ENCODE results near the gene TUBGCP6. TPM values are rescaled to one million over a fixed set of nuclear protein-coding genes. Genes with fewer than 3 reads are reported as not detected.
A peak's percentile ranks its signal among the peaks of the same experiment; 100 is the strongest.

TUBGCP6 gene
- total and polyA plus RNA-seq, 2 donors from 2014 or later, result 19.2 to 52.0 TPM

DNA sequence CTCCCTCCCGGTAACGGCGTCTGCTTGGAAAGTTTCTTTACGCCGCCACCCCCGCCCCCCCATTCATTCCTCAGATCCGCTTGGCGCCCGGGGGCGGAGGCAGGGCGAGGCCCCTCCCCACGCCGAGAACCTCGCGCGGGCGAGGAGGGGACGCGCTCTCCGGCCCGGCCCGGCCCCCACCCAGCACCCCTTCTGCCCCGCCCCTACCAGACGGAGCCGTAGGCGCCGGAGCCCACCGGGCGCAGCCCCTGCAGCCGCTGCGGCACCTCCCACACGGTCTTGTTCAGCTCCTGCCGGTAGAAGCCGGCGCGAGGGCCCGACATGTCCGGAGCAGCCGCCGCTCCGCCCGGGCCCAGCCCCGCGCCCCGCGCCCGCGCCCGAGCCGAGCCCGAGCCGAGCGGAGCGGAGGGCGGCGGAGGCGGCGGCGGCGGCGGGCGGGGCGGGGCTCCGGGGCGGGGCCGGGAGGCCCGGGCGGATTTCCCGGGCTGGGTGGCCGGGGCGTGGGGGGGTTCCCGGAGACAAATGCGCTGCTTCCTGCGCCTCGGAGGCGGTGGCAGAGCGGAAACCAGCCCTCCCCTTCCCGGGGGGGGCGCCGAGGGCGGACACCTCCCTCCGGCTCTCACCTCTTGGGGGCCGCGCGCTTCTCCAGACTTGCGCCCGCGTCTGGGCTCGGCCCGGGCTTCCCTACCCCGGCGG is 25.3 kb upstream of the TUBGCP6 start, which contains the start of gene MAPK11:
MAPK11 (minus strand) TSS at position 411 of the 696 bp plus-strand sequence; CDS start at position 323, 88 bp downstream.
- no peak for FAIRE-seq
- peak in 4 of 5 donors; percentile 30 to 91 (median 72) for DNase-seq
- Histone ChIP-seq H3K9me3 (ENCODE audit: control insufficient read depth in 2 of 3, insufficient read depth in 1 of 3, low read length in 3 of 3) (no peaks in the 10 kb centered on the region), H3K27me3 (ENCODE audit: control insufficient read depth, insufficient read depth, low read length) (no peaks in the 10 kb centered on the region), H3K4me3 (ENCODE audit: low read length in 3 of 3) (peak within 1 kb of the TSS in 2 of 3 donors; percentile 34 to 56), H3K27ac (ENCODE audit: low read depth in 2 of 2, low read length in 2 of 2) (peak within 1 kb of the TSS; percentile 22 to 53), H3K9ac (ENCODE audit: low read length in 3 of 3) (peak within 1 kb of the TSS in 1 of 3 donors; percentile 3), H3K4me1 (ENCODE audit: control insufficient read depth in 2 of 3, insufficient read depth in 2 of 3, low read depth in 1 of 3, low read length in 3 of 3) (peaks cover 0 to 25% (median 4%) of the 10 kb centered on the region in 3 donors), H3K36me3 (ENCODE audit: control insufficient read depth in 2 of 3, insufficient read depth in 3 of 3, low read length in 3 of 3) (peaks cover 0 to 2% (median 0%) of the 10 kb centered on the region in 3 donors)
- intact Hi-C loops (cut with DNase I), result no loop called here
- TF ChIP-seq, protein P1, sequence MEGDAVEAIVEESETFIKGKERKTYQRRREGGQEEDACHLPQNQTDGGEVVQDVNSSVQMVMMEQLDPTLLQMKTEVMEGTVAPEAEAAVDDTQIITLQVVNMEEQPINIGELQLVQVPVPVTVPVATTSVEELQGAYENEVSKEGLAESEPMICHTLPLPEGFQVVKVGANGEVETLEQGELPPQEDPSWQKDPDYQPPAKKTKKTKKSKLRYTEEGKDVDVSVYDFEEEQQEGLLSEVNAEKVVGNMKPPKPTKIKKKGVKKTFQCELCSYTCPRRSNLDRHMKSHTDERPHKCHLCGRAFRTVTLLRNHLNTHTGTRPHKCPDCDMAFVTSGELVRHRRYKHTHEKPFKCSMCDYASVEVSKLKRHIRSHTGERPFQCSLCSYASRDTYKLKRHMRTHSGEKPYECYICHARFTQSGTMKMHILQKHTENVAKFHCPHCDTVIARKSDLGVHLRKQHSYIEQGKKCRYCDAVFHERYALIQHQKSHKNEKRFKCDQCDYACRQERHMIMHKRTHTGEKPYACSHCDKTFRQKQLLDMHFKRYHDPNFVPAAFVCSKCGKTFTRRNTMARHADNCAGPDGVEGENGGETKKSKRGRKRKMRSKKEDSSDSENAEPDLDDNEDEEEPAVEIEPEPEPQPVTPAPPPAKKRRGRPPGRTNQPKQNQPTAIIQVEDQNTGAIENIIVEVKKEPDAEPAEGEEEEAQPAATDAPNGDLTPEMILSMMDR (IDR thresholded peaks at IDR 0.05; ENCODE audit: borderline replicate concordance, extremely low read depth, insufficient read depth), result no peak

GRCh38 chr22:50269573-50269969 is 24.7 kb upstream of the TUBGCP6 start:
- Histone ChIP-seq H3K4me3 (ENCODE audit: low read length in 3 of 3) (no peak overlapping the region), H3K9me3 (ENCODE audit: control insufficient read depth in 2 of 3, insufficient read depth in 1 of 3, low read length in 3 of 3) (no peaks in the 10 kb centered on the region), H3K27ac (ENCODE audit: low read depth in 2 of 2, low read length in 2 of 2) (no peak overlapping the region), H3K4me1 (ENCODE audit: control insufficient read depth in 2 of 3, insufficient read depth in 2 of 3, low read depth in 1 of 3, low read length in 3 of 3) (peaks cover 0 to 25% (median 4%) of the 10 kb centered on the region in 3 donors), H3K9ac (ENCODE audit: low read length in 3 of 3) (peak overlapping the region in 1 of 3 donors; percentile 3), H3K36me3 (ENCODE audit: control insufficient read depth in 2 of 3, insufficient read depth in 3 of 3, low read length in 3 of 3) (no peaks in the 10 kb centered on the region), H3K27me3 (ENCODE audit: control insufficient read depth, insufficient read depth, low read length) (no peaks in the 10 kb centered on the region)
- DNase-seq, result peak in 1 of 5 donors; percentile 38
- FAIRE-seq, result no peak
- TF ChIP-seq, protein P1 (IDR thresholded peaks at IDR 0.05; ENCODE audit: borderline replicate concordance, extremely low read depth, insufficient read depth), result no peak
- intact Hi-C loops (cut with DNase I), result no loop called here

GRCh38 chr22:50268655-50269113 is 23.9 kb upstream of the TUBGCP6 start:
- DNase-seq (peak in 1 of 5 donors; percentile 54), FAIRE-seq (no peak)
- Histone ChIP-seq H3K9ac (ENCODE audit: low read length in 3 of 3) (no peak overlapping the region), H3K4me3 (ENCODE audit: low read length in 3 of 3) (no peak overlapping the region), H3K36me3 (ENCODE audit: control insufficient read depth in 2 of 3, insufficient read depth in 3 of 3, low read length in 3 of 3) (no peaks in the 10 kb centered on the region), H3K27ac (ENCODE audit: low read depth in 2 of 2, low read length in 2 of 2) (no peak overlapping the region), H3K27me3 (ENCODE audit: control insufficient read depth, insufficient read depth, low read length) (no peaks in the 10 kb centered on the region), H3K9me3 (ENCODE audit: control insufficient read depth in 2 of 3, insufficient read depth in 1 of 3, low read length in 3 of 3) (no peaks in the 10 kb centered on the region), H3K4me1 (ENCODE audit: control insufficient read depth in 2 of 3, insufficient read depth in 2 of 3, low read depth in 1 of 3, low read length in 3 of 3) (peaks cover 0 to 25% (median 4%) of the 10 kb centered on the region in 3 donors)
- TF ChIP-seq, protein P1 (IDR thresholded peaks at IDR 0.05; ENCODE audit: borderline replicate concordance, extremely low read depth, insufficient read depth), result no peak
- intact Hi-C loops (cut with DNase I), result no loop called here
